Measurements from ENCODE around the gene ZNF778. TPM values are rescaled to one million over a fixed set of nuclear protein-coding genes. Genes with fewer than 3 reads are reported as not detected.

ZNF778 gene
- total RNA-seq, 1 experiment from 2014 or later: 16.4 TPM

DNA sequence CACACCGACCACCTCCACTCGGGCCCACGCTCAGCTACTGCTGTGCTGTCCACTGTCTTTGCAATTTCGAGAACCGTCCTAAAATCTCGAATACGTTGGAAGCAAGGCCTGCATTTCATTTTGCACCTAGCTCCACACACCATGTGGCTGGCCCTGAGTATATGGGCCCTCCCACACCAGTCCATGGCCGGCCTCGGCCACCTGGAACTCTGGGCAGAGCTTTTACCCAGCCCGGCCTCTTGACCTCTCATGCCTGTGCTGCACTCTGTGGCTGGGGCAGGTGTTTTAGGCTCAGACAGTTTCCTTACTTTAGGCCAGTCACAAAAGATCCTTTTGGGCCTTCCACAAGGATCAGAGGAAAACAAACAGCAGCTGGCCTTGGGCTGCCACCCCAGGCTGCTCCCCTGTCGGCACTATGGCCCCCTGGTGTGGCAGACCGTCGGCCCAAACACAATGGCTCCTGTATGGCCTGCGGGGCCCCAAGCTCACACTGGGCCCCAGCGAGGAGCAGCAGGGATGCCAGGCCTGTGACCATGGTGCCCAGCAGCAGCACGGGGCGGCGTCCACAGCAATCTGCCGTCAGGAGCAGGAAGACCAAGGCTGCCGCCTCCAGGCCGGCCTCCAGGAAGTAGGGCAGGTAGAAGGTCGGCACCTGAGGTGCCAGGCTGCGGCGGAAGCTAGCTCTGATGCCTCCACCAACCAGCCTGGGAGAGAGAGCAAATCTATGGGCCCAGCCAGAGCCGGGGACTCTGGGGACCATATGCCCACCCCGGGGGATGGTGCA is 19.7 kb upstream of the ZNF778 start:
- H3K9me3 Mint-ChIP-seq: peaks cover 3% of the 10 kb centered on the region in 2 experiments; a peak in 2 of 5 replicates
- no peak overlapping the region for H3K4me3 Mint-ChIP-seq
- Histone ChIP-seq H3K9me3 (ENCODE audit: control insufficient read depth, low read depth, low read length) (no peaks in the 10 kb centered on the region), H3K27ac (ENCODE audit: insufficient read length, low read depth, low read length) (no peak overlapping the region), H2AK5ac (ENCODE audit: insufficient read length, low read length) (no peak overlapping the region), H3K4me2 (ENCODE audit: insufficient read depth, insufficient read length, low read length) (no peak overlapping the region), H4K91ac (ENCODE audit: insufficient read length, low read depth, low read length) (no peak overlapping the region), H4K5ac (ENCODE audit: insufficient read length, low read depth, low read length) (no peak overlapping the region), H3T11ph (ENCODE audit: low read length) (no peak overlapping the region), H3K23ac (ENCODE audit: insufficient read length, low read depth, low read length) (no peak overlapping the region), H3K4ac (ENCODE audit: low read depth, low read length) (no peak overlapping the region), H3K9ac (ENCODE audit: extremely low read depth, insufficient read length, low read length) (no peak overlapping the region), H3K79me1 (ENCODE audit: insufficient read depth, low read depth, low read length, poor library complexity, severe bottlenecking) (no peaks in the 10 kb centered on the region), H2BK5ac (ENCODE audit: insufficient read length, low read length) (no peak overlapping the region), H3K18ac (ENCODE audit: insufficient read length, low read depth, low read length) (no peak overlapping the region), H2BK12ac (ENCODE audit: insufficient read length, low read depth, low read length) (no peak overlapping the region), H2BK15ac (ENCODE audit: low read depth, low read length) (no peak overlapping the region), H3K56ac (ENCODE audit: insufficient read length, low read depth, low read length) (no peak overlapping the region), H3K79me2 (ENCODE audit: insufficient read depth, low read length) (no peaks in the 10 kb centered on the region), H2BK20ac (ENCODE audit: low read depth, low read length, poor library complexity, severe bottlenecking) (no peak overlapping the region), H3K14ac (ENCODE audit: insufficient read depth, low read length) (no peak overlapping the region), H3K23me2 (ENCODE audit: insufficient read length, low read depth, low read length, poor library complexity, severe bottlenecking) (peaks cover 8% of the 10 kb centered on the region), H2BK120ac (ENCODE audit: low read depth, low read length, poor library complexity, severe bottlenecking) (no peak overlapping the region), H2AFZ (ENCODE audit: low read length) (no peak overlapping the region), H4K20me1 (ENCODE audit: control insufficient read depth, insufficient read depth, insufficient read length) (no peaks in the 10 kb centered on the region), H3K4me1 (ENCODE audit: insufficient read depth, low read length) (no peaks in the 10 kb centered on the region), H4K8ac (replicated peaks; ENCODE audit: insufficient read length, low read depth, low read length) (no peak overlapping the region), H3K27me3 (ENCODE audit: insufficient read depth, low read length) (peaks cover 4% of the 10 kb centered on the region; the same call in 1 of the 2 replicates)
- H3K36me3 Mint-ChIP-seq (ENCODE audit: insufficient read depth in 1 of 3, low read depth in 3 of 3): no peaks in the 10 kb centered on the region
- no CpG with 5 or more reads among the region's 26 CpGs for WGBS (ENCODE audit: extremely low coverage, insufficient read length, low lambda C conversion rate)
- DNase-seq: no peak
- H3K27ac Mint-ChIP-seq: no peak overlapping the region; a peak in 1 of 7 replicates
- no peak for TF ChIP-seq CTCF (conservative IDR thresholded peaks at IDR 0.05)
- peaks cover 38% of the 10 kb centered on the region for H3K27me3 Mint-ChIP-seq (ENCODE audit: low read depth)
- H3K4me1 Mint-ChIP-seq: peaks cover 6 to 11% of the 10 kb centered on the region in 2 experiments; a peak in 2 of 4 replicates
